Right lobe of liver (tissue), 6 donors: Measurements from ENCODE around the gene MAPKAPK3. TPM values are rescaled to one million over a fixed set of nuclear protein-coding genes. Genes with fewer than 3 reads are reported as not detected.
A peak's percentile ranks its signal among the peaks of the same experiment; 100 is the strongest.

Source experiments
- ATAC-seq, 4 donors: fragments of 200-7000 bp; cut with Tn5 transposase; one replicate each; pipeline ENCODE4 v1.9.1; 2020; ENCODE audit warnings: mild to moderate bottlenecking in 4 of 4, moderate library complexity in 4 of 4
- DNase-seq, 3 donors: peaks; one replicate each; pipeline ENCODE4 v3.0.0-alpha.2; 2020
- H3K27ac ChIP-seq, 3 donors: fragments of 200-600 bp; one replicate each; pipeline ENCODE4 v1.8.0; 2022
- H3K27me3 ChIP-seq, 2 donors: fragments of 200-600 bp; one replicate each; pipeline ENCODE4 v1.8.0; 2022
- H3K36me3 ChIP-seq, 4 donors: fragments of 200-600 bp; sonication (generic) in 1 of 4; one replicate each; pipeline versions ENCODE4 v1.5.1 to v1.8.0; 2017 to 2022; ENCODE audit warnings: control low read depth in 1 of 4
- H3K4me1 ChIP-seq, 4 donors: fragments of 200-600 bp; sonication (generic) in 1 of 4; one replicate each; pipeline versions ENCODE4 v1.5.1 to v1.8.0; 2017 to 2022; ENCODE audit warnings: control low read depth in 1 of 4
- H3K4me3 ChIP-seq, 3 donors: fragments of 200-600 bp; one replicate each; pipeline ENCODE4 v1.8.0; 2022
- H3K9me3 ChIP-seq, 4 donors: fragments of 200-600 bp; sonication (generic) in 1 of 4; one replicate each; pipeline versions ENCODE4 v1.5.1 to v1.8.0; 2017 to 2022; ENCODE audit warnings: control low read depth in 1 of 4
- CTCF ChIP-seq, 4 donors: fragments of 200-600 bp in 3 of 4; fragments of 450-650 bp in 1 of 4; IDR thresholded peaks; one replicate each; pipeline versions ENCODE4 v1.5.1 to v1.8.0; 2016 to 2022; ENCODE audit warnings: antibody characterized with exemption in 4 of 4, mild to moderate bottlenecking in 2 of 4
- POLR2A ChIP-seq: fragments of 450-650 bp; IDR thresholded peaks from one replicate; pipeline ENCODE4 v1.6.1; 2017; ENCODE audit warnings: antibody characterized with exemption, mild to moderate bottlenecking
- WGBS: methylation state at CpG from one replicate; pipeline ENCODE4 v1.1.6; 2018; ENCODE audit warnings: low coverage, low lambda C conversion rate; ENCODE audit not compliant: insufficient coverage; ENCODE audit errors: missing lambda C conversion rate; 5-methylcytosine and 5-hydroxymethylcytosine counted together
- intact Hi-C, 2 donors: fragments of 100-400 bp; cut with DNase I; formaldehyde crosslinking; loops; one replicate each; pipeline versions ENCODE4 v1.11.2 to v1.14.1; 2022
- total RNA-seq, 6 experiments: library from RNA; depleted of rRNA in 2 of 6; stranded (reverse); fragments of >200 nt in 2 of 6; fragmentation: NEBNext Ultra II Directional in 3 of 6; extraction: Animal tissue kit (Norgen Biotek cat#: 25700) in 3 of 6; gene quantifications; one replicate each; pipeline versions ENCODE4 v1.1.0 to v1.2.4, GENCODE V29; 2016 to 2023
- donor health status: DM: no; HTN: yes; CAD: no.
- donor health status: DM: no; HTN: no; CAD: no.
- donor health status: DM: no; HTN: no; CAD: no.
- donor health status: DM: no; HTN: yes; CAD: no.
- donor health status: DM: no; HTN: yes; CAD: no.

The MAPKAPK3 gene
- total RNA-seq, 6 experiments from 2014 or later, result 16.6 to 21.4 (median 18.6) TPM

GRCh38 chr3:50580683-50581458 lies 36.1 kb upstream of the MAPKAPK3 start:
- 34% methylated on average over 6 of the region's 9 CpGs for WGBS
- H3K4me1 ChIP-seq, result peaks cover 0 to 62% (median 34%) of the 10 kb centered on the region in 4 donors

DNA sequence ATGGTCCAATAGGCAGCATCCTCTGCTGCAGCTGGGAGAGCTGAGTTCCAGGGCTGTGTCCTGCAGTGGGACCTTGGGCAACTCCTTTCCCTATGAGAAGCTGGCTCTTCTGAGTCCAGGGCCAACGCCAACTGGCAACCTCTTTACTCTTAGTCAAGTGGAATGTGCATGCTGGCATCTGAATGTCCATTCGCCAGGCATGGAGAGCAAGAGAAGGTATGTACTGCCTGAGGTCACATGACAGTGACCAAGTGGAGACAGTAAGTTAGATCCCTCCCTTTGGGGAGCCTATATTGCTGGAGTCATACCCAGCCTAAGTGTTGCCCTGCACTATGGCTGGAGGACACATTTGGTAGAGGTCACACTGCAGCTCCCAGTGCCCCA lies 35.5 kb upstream of the MAPKAPK3 start:
- H3K27ac ChIP-seq, result peak overlapping the region in 2 of 3 donors; percentile 60 to 88
- ATAC-seq, result peak in 3 of 4 donors; percentile 2 to 17 (median 14)
- intact Hi-C loops, result no loop called here

More at GRCh38 chr3:50580683-50581458, 36.1 kb upstream of the MAPKAPK3 start:
- H3K36me3 ChIP-seq, result peaks cover 0 to 3% (median 0%) of the 10 kb centered on the region in 4 donors
- no peaks in the 10 kb centered on the region for H3K9me3 ChIP-seq
- TF ChIP-seq POLR2A (no peak), CTCF (IDR thresholded peaks at IDR 0.05) (no peak)
- intact Hi-C loops, result no loop called here
- H3K4me3 ChIP-seq, result no peak overlapping the region
- DNase-seq (peak in 2 of 3 donors; percentile 88 to 91), ATAC-seq (peak; percentile 48 to 80 (median 70))
- H3K27me3 ChIP-seq, result no peaks in the 10 kb centered on the region
- H3K27ac ChIP-seq, result peak overlapping the region in 2 of 3 donors; percentile 60 to 88

GRCh38 chr3:50582083-50582482 lies 34.9 kb upstream of the MAPKAPK3 start:
- 21% methylated on average over 5 of the region's 9 CpGs for WGBS

More for the DNA sequence above, 35.5 kb upstream of the MAPKAPK3 start:
- TF ChIP-seq CTCF (IDR thresholded peaks at IDR 0.05) (no peak), POLR2A (no peak)
- no peak overlapping the region for H3K4me3 ChIP-seq
- H3K9me3 ChIP-seq, result no peaks in the 10 kb centered on the region
- H3K36me3 ChIP-seq, result peaks cover 0 to 3% (median 0%) of the 10 kb centered on the region in 4 donors
- 95% methylated on average over 2 of the region's 2 CpGs for WGBS
- DNase-seq, result no peak
- no peaks in the 10 kb centered on the region for H3K27me3 ChIP-seq
- H3K4me1 ChIP-seq, result peaks cover 0 to 68% (median 37%) of the 10 kb centered on the region in 4 donors

GRCh38 chr3:50583897-50584296 lies 33.1 kb upstream of the MAPKAPK3 start:
- peak overlapping the region; percentile 76 to 88 (median 88) for H3K27ac ChIP-seq
- H3K36me3 ChIP-seq, result no peaks in the 10 kb centered on the region
- TF ChIP-seq CTCF (IDR thresholded peaks at IDR 0.05), result no peak
- no peak for TF ChIP-seq POLR2A
- intact Hi-C loops, result no loop called here
- no peaks in the 10 kb centered on the region for H3K27me3 ChIP-seq
- peak; percentile 84 to 95 (median 89) for DNase-seq
- H3K9me3 ChIP-seq, result no peaks in the 10 kb centered on the region
- peak; percentile 31 to 67 (median 48) for ATAC-seq
- H3K4me3 ChIP-seq, result no peak overlapping the region
- WGBS, result 27% methylated on average over 2 of the region's 6 CpGs
- peaks cover 0 to 92% (median 49%) of the 10 kb centered on the region in 4 donors for H3K4me1 ChIP-seq

More at GRCh38 chr3:50582083-50582482, 34.9 kb upstream of the MAPKAPK3 start:
- Histone ChIP-seq H3K4me1 (peaks cover 0 to 74% (median 40%) of the 10 kb centered on the region in 4 donors), H3K4me3 (no peak overlapping the region), H3K36me3 (peaks cover 0 to 3% (median 0%) of the 10 kb centered on the region in 4 donors), H3K27me3 (no peaks in the 10 kb centered on the region), H3K27ac (peak overlapping the region; percentile 76 to 88 (median 88)), H3K9me3 (no peaks in the 10 kb centered on the region)
- intact Hi-C loops, result no loop called here
- ATAC-seq (peak; percentile 10 to 49 (median 30)), DNase-seq (peak in 2 of 3 donors; percentile 79 to 83)
- no peak for TF ChIP-seq CTCF (IDR thresholded peaks at IDR 0.05)
- no peak for TF ChIP-seq POLR2A
